ENCODE results near the gene LARP1B. TPM values are rescaled to one million over a fixed set of nuclear protein-coding genes. Genes with fewer than 3 reads are reported as not detected.
"Not testable (repeated sequence)": the region's sequence is repeated elsewhere in the genome, so short reads cannot be mapped to it uniquely, and the experiment has no call there.

The LARP1B gene
- total RNA-seq, 1 donor from 2014 or later = 17.6 TPM

GRCh38 chr4:128054907-128055306 lies 6.2 kb upstream of the LARP1B start:
- not testable (repeated sequence) for H3K9me3 Mint-ChIP-seq (ENCODE audit: unreplicated experiment); H4K20me1 ChIP-seq (ENCODE audit: insufficient read depth, low read length); H2AFZ ChIP-seq (ENCODE audit: low read depth, low read length); H3K36me3 Mint-ChIP-seq (ENCODE audit: low read depth, unreplicated experiment); H3K4me3 ChIP-seq (ENCODE audit: insufficient read depth, low read depth, low read length); H3K4me3 Mint-ChIP-seq (ENCODE audit: unreplicated experiment); H3K27ac Mint-ChIP-seq (ENCODE audit: unreplicated experiment); H3K79me2 ChIP-seq (ENCODE audit: insufficient read depth, low read length); H3K9me3 ChIP-seq (ENCODE audit: insufficient read depth, low read depth, low read length); H3K4me2 ChIP-seq (ENCODE audit: low read length); H3K27ac ChIP-seq (ENCODE audit: low read depth, low read length); H3K27me3 ChIP-seq (ENCODE audit: insufficient read depth, low read length); H3K27me3 Mint-ChIP-seq (ENCODE audit: low read depth, unreplicated experiment); H3K9ac ChIP-seq (ENCODE audit: low read length); H3K36me3 ChIP-seq (ENCODE audit: insufficient read depth, low read length); H3K4me1 ChIP-seq (ENCODE audit: insufficient read depth, low read length); FAIRE-seq; H3K4me1 Mint-ChIP-seq (ENCODE audit: low read depth, unreplicated experiment); DNase-seq (ENCODE audit: low read depth)

GRCh38 chr4:128055441-128056206 lies 5.5 kb upstream of the LARP1B start:
- H3K9me3 Mint-ChIP-seq (ENCODE audit: unreplicated experiment); H3K9ac ChIP-seq (ENCODE audit: low read length); H3K4me3 Mint-ChIP-seq (ENCODE audit: unreplicated experiment); H3K36me3 ChIP-seq (ENCODE audit: insufficient read depth, low read length); H3K27ac Mint-ChIP-seq (ENCODE audit: unreplicated experiment); H3K4me2 ChIP-seq (ENCODE audit: low read length); H3K4me1 Mint-ChIP-seq (ENCODE audit: low read depth, unreplicated experiment); H3K9me3 ChIP-seq (ENCODE audit: insufficient read depth, low read depth, low read length); H3K36me3 Mint-ChIP-seq (ENCODE audit: low read depth, unreplicated experiment); H3K4me1 ChIP-seq (ENCODE audit: insufficient read depth, low read length); H3K4me3 ChIP-seq (ENCODE audit: insufficient read depth, low read depth, low read length); DNase-seq (ENCODE audit: low read depth); H3K27me3 Mint-ChIP-seq (ENCODE audit: low read depth, unreplicated experiment); H3K79me2 ChIP-seq (ENCODE audit: insufficient read depth, low read length); H4K20me1 ChIP-seq (ENCODE audit: insufficient read depth, low read length); H3K27ac ChIP-seq (ENCODE audit: low read depth, low read length); H2AFZ ChIP-seq (ENCODE audit: low read depth, low read length); FAIRE-seq; H3K27me3 ChIP-seq (ENCODE audit: insufficient read depth, low read length): not testable (repeated sequence)

- TF ChIP-seq CTCF (IDR thresholded peaks at IDR 0.05; ENCODE audit: insufficient read depth, low read depth, low read length) (no peak), EZH2 (IDR thresholded peaks at IDR 0.05; ENCODE audit: insufficient read depth, low read length) (no peak)
- Mint-ChIP-seq H3K36me3 (ENCODE audit: low read depth, unreplicated experiment) (no peaks in the 10 kb centered on the region), H3K4me3 (ENCODE audit: unreplicated experiment) (no peak overlapping the region), H3K9me3 (ENCODE audit: unreplicated experiment) (no peaks in the 10 kb centered on the region), H3K4me1 (ENCODE audit: low read depth, unreplicated experiment) (no peaks in the 10 kb centered on the region), H3K27me3 (ENCODE audit: low read depth, unreplicated experiment) (peaks cover 4% of the 10 kb centered on the region), H3K27ac (ENCODE audit: unreplicated experiment) (no peak overlapping the region)
- Histone ChIP-seq H3K79me2 (ENCODE audit: insufficient read depth, low read length) (no peaks in the 10 kb centered on the region), H3K9ac (ENCODE audit: low read length) (no peak overlapping the region), H3K4me2 (ENCODE audit: low read length) (no peak overlapping the region), H3K36me3 (ENCODE audit: insufficient read depth, low read length) (no peaks in the 10 kb centered on the region), H3K27me3 (ENCODE audit: insufficient read depth, low read length) (no peaks in the 10 kb centered on the region), H3K4me1 (ENCODE audit: insufficient read depth, low read length) (peaks cover 6% of the 10 kb centered on the region), H4K20me1 (ENCODE audit: insufficient read depth, low read length) (no peaks in the 10 kb centered on the region), H3K27ac (ENCODE audit: low read depth, low read length) (no peak overlapping the region), H3K9me3 (ENCODE audit: insufficient read depth, low read depth, low read length) (no peaks in the 10 kb centered on the region), H2AFZ (ENCODE audit: low read depth, low read length) (no peak overlapping the region), H3K4me3 (ENCODE audit: insufficient read depth, low read depth, low read length) (no peak overlapping the region)
- no peak for FAIRE-seq
- no peak for DNase-seq (ENCODE audit: low read depth)
Observed at GRCh38 chr4:128056396-128056795, 4.7 kb upstream of the LARP1B start.
